Activated CD4-positive, alpha-beta T cell treated with anti-CD3 and anti-CD28 coated beads, Interleukin-2, amount 10 ng/mL, durations not matched to agents 7 days and 5 days (primary cell): ENCODE measurements around the gene PCDHA1. TPM values are rescaled to one million over a fixed set of nuclear protein-coding genes. Genes with fewer than 3 reads are reported as not detected.

Experiments
- CTCF ChIA-PET: fragments of 350-600 bp; sonication (Branson Sonifier 250); formaldehyde crosslinking; loops from one replicate; lab custom pipeline; 2021; ENCODE audit warnings: antibody characterized with exemption; lab: Charles Lee
- POLR2A ChIA-PET: fragments of 350-600 bp; sonication (Branson Sonifier 250); formaldehyde crosslinking; loops from one replicate; lab custom pipeline; 2021; ENCODE audit warnings: antibody characterized with exemption; lab: Charles Lee
- DNase-seq: peaks from one replicate; pipeline ENCODE4 v3.0.0-alpha.2; 2020
- H3K27ac Mint-ChIP-seq: one replicate; pipeline ENCODE4 v1.8.0; 2021; ENCODE audit warnings: mild to moderate bottlenecking, moderate library complexity, mixed read lengths
- H3K27me3 Mint-ChIP-seq: one replicate; pipeline ENCODE4 v1.8.0; 2021; ENCODE audit warnings: mixed read lengths
- H3K36me3 Mint-ChIP-seq: one replicate; pipeline ENCODE4 v1.8.0; 2021; ENCODE audit warnings: low read depth, mixed read lengths
- H3K4me1 Mint-ChIP-seq: one replicate; pipeline ENCODE4 v1.8.0; 2021; ENCODE audit warnings: mixed read lengths
- H3K4me3 Mint-ChIP-seq: one replicate; pipeline ENCODE4 v1.8.0; 2021; ENCODE audit warnings: mild to moderate bottlenecking, moderate library complexity, mixed read lengths
- H3K9me3 Mint-ChIP-seq: one replicate; pipeline ENCODE4 v1.8.0; 2021; ENCODE audit warnings: mixed read lengths
- total RNA-seq, 2 experiments: library from RNA; stranded (reverse); gene quantifications; one replicate each; pipeline ENCODE4 v1.2.3, GENCODE V29; 2021

The PCDHA1 gene
- total RNA-seq, 2 experiments from 2014 or later, result not detected

- H3K36me3 Mint-ChIP-seq, result no peaks in the 10 kb centered on the region
- ChIA-PET CTCF (no interaction called here), POLR2A (no interaction called here)
- no peak for DNase-seq
- no peaks in the 10 kb centered on the region for H3K9me3 Mint-ChIP-seq
- H3K27ac Mint-ChIP-seq, result no peak overlapping the region
- no peak overlapping the region for H3K4me3 Mint-ChIP-seq
- H3K27me3 Mint-ChIP-seq, result no peaks in the 10 kb centered on the region
- no peaks in the 10 kb centered on the region for H3K4me1 Mint-ChIP-seq
Measured at GRCh38 chr5:140977003-140977402, 191.1 kb downstream of the PCDHA1 start.

- CTCF ChIA-PET, result no interaction called here
- Mint-ChIP-seq H3K4me3 (no peak overlapping the region), H3K27me3 (no peaks in the 10 kb centered on the region), H3K4me1 (no peaks in the 10 kb centered on the region), H3K9me3 (no peaks in the 10 kb centered on the region), H3K36me3 (no peaks in the 10 kb centered on the region), H3K27ac (no peak overlapping the region)
- POLR2A ChIA-PET, result no interaction called here
- no peak for DNase-seq
Measured at GRCh38 chr5:140978260-140978659, 192.3 kb downstream of the PCDHA1 start.

DNA sequence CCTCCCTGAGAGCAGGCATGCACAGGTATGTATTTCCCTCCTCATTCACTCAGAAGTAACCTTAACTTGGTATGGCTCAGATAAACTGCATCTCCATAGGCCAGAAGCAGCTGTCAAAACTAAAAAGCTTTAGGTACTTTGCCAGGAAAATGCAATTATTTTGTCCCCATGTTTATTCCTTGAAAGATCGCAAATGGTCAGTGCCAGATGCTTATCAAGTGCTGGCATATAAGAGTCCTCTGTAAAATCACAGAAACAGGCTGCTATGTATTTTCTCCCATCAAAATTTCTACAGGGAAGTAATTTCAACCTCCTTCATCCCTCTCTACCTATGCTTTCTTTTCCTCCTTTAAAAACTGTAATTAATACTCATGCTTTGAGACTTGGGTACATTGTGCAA is 193.0 kb downstream of the PCDHA1 start:
- H3K4me1 Mint-ChIP-seq, result no peaks in the 10 kb centered on the region
- no peak for DNase-seq
- CTCF ChIA-PET, result no interaction called here
- no peaks in the 10 kb centered on the region for H3K27me3 Mint-ChIP-seq
- H3K36me3 Mint-ChIP-seq, result no peaks in the 10 kb centered on the region
- no peak overlapping the region for H3K27ac Mint-ChIP-seq
- H3K4me3 Mint-ChIP-seq, result no peak overlapping the region
- POLR2A ChIA-PET, result no interaction called here
- no peaks in the 10 kb centered on the region for H3K9me3 Mint-ChIP-seq

DNA sequence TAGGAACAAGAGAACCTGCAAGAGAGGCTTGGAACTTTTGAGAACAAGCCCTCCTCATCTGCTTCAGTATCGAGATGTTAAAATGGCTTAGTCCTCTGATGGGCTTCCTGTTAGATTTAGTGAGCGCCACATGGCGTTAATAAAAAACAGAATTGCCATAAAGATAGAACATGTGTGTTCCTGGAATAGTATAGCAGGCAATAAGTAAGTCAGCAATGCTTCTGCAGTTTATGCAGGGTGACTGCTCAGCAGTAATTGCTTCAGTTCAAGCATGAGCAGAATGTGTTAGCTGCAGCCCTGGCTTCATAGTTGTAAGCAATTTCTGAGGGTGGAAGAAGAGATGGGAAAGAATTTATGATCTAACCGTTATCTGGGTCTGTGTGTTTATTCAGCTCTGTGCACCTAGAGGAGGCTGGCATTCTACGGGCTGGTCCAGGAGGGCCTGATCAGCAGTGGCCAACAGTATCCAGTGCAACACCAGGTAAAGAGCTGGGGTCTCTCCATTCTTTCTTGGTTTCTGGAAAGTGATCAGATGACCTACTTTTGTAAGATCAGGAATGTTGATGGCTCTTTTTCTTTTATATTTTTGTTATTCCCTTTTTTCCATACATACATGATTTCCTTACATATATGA is 196.3 kb downstream of the PCDHA1 start:
- Mint-ChIP-seq H3K4me1 (no peaks in the 10 kb centered on the region), H3K4me3 (no peak overlapping the region), H3K27ac (no peak overlapping the region), H3K36me3 (no peaks in the 10 kb centered on the region), H3K9me3 (no peaks in the 10 kb centered on the region), H3K27me3 (no peaks in the 10 kb centered on the region)
- ChIA-PET POLR2A (no interaction called here), CTCF (no interaction called here)
- DNase-seq, result no peak

GRCh38 chr5:140986117-140986521 is 200.2 kb downstream of the PCDHA1 start:
- H3K36me3 Mint-ChIP-seq, result no peaks in the 10 kb centered on the region
- no peak for DNase-seq
- ChIA-PET CTCF (no interaction called here), POLR2A (no interaction called here)
- H3K27me3 Mint-ChIP-seq, result no peaks in the 10 kb centered on the region
- H3K9me3 Mint-ChIP-seq, result no peaks in the 10 kb centered on the region
- H3K4me3 Mint-ChIP-seq, result no peak overlapping the region
- no peaks in the 10 kb centered on the region for H3K4me1 Mint-ChIP-seq
- H3K27ac Mint-ChIP-seq, result no peak overlapping the region

DNA sequence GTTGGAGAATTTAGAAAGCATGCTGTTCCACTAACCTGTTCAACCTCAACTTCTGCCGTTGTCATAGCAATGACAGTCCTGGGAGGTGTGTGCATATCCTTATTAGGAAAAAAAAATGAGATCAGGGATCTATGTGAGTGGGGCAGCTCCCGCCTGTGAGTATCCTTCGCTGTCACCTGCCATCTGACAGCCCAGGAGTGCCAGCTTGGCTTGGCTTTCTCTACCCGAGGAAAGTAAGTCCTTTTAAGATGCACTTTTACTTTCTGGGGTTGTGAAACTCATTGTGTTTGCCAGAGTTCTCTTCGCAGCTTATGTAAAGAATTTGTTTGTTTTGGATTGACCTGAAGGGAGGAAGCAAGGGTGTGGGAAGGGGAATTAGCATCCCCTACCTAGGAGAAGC is 202.2 kb downstream of the PCDHA1 start:
- CTCF ChIA-PET, result no interaction called here
- Mint-ChIP-seq H3K4me1 (no peaks in the 10 kb centered on the region), H3K36me3 (no peaks in the 10 kb centered on the region), H3K27ac (no peak overlapping the region), H3K4me3 (no peak overlapping the region), H3K9me3 (no peaks in the 10 kb centered on the region), H3K27me3 (no peaks in the 10 kb centered on the region)
- POLR2A ChIA-PET, result no interaction called here
- DNase-seq, result no peak

GRCh38 chr5:140988608-140989007 is 202.7 kb downstream of the PCDHA1 start:
- POLR2A ChIA-PET, result no interaction called here
- no peak overlapping the region for H3K27ac Mint-ChIP-seq
- H3K4me1 Mint-ChIP-seq, result no peaks in the 10 kb centered on the region
- DNase-seq, result no peak
- no peaks in the 10 kb centered on the region for H3K36me3 Mint-ChIP-seq
- H3K27me3 Mint-ChIP-seq, result no peaks in the 10 kb centered on the region
- CTCF ChIA-PET, result no interaction called here
- no peak overlapping the region for H3K4me3 Mint-ChIP-seq
- no peaks in the 10 kb centered on the region for H3K9me3 Mint-ChIP-seq

DNA sequence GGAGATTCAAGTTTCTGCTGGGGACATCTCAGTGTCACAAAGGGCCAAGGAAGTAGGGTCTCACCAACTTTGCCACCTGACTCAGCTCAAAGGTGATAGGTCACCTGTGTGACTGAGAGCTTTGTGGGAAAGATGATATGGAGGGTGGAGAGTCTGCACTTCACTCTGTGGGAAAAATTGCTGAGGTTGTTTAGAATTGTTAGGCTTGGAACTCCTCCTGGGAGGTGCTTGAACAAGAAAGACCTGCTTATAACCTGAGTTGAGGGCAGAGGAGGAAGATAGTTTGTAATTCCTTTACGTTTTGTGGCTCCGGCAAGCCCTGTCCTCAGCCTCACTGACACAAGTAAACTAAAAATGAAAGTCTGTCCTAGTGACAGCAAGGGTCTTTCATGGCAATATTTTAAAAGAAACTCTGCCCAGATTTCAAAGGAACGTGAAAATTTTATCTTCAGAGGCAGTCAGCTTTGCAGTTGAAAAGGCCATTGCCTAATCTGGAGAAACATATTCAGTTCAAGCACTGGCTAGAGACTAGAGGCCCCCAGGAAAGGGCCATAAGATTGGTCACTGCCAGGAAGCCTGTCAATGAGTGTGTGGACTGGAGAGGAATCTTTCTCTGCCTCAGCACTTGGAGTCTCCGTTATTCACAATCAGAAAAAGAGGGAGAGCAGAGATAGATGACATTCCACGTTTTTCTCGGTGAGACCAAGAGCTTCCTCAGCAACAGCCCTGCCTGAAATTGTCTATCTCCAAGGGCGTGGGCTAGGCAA is 203.5 kb downstream of the PCDHA1 start:
- no peak overlapping the region for H3K27ac Mint-ChIP-seq
- H3K27me3 Mint-ChIP-seq, result no peaks in the 10 kb centered on the region
- no peaks in the 10 kb centered on the region for H3K4me1 Mint-ChIP-seq
- ChIA-PET CTCF (no interaction called here), POLR2A (no interaction called here)
- no peaks in the 10 kb centered on the region for H3K36me3 Mint-ChIP-seq
- no peak for DNase-seq
- no peak overlapping the region for H3K4me3 Mint-ChIP-seq
- H3K9me3 Mint-ChIP-seq, result no peaks in the 10 kb centered on the region

DNA sequence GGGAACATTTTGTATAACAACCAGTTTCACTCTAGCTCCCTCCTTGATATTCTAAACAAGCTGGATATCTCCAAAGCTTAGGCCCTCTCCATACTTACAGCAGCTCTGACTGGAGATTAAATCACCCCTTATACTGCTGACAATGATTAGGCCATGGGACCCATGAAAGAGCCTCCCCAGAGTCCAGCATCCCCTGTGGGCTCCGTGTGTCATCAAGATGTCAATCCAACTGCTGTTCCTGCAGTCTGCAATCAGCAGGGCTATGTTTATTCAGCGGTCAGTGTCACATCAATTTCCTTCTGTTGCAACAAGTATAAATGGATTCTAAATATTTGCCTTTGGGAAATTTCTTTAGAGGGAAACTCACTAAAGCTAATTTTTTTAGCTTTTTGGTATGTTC is 206.9 kb downstream of the PCDHA1 start:
- no peak for DNase-seq
- no peaks in the 10 kb centered on the region for H3K4me1 Mint-ChIP-seq
- H3K4me3 Mint-ChIP-seq, result no peak overlapping the region
- no peaks in the 10 kb centered on the region for H3K36me3 Mint-ChIP-seq
- CTCF ChIA-PET, result interaction anchor here (1.1 kb wide), 1 partner anchor 15 kb away, joined by 3 read pairs; no protein-coding TSS in a partner anchor
- H3K27ac Mint-ChIP-seq, result no peak overlapping the region
- POLR2A ChIA-PET, result no interaction called here
- H3K9me3 Mint-ChIP-seq, result no peaks in the 10 kb centered on the region
- H3K27me3 Mint-ChIP-seq, result peaks cover under 1% of the 10 kb centered on the region

- CTCF ChIA-PET, result no interaction called here
- Mint-ChIP-seq H3K4me1 (no peaks in the 10 kb centered on the region), H3K9me3 (no peaks in the 10 kb centered on the region), H3K36me3 (no peaks in the 10 kb centered on the region), H3K4me3 (no peak overlapping the region), H3K27ac (no peak overlapping the region), H3K27me3 (peaks cover 2% of the 10 kb centered on the region)
- DNase-seq, result no peak
- POLR2A ChIA-PET, result no interaction called here
Measured at GRCh38 chr5:140996060-140996459, 210.1 kb downstream of the PCDHA1 start.

- H3K27me3 Mint-ChIP-seq, result peaks cover 19% of the 10 kb centered on the region
- H3K4me3 Mint-ChIP-seq, result no peak overlapping the region
- POLR2A ChIA-PET, result no interaction called here
- no peak overlapping the region for H3K27ac Mint-ChIP-seq
- H3K4me1 Mint-ChIP-seq, result no peaks in the 10 kb centered on the region
- H3K36me3 Mint-ChIP-seq, result no peaks in the 10 kb centered on the region
- no peak for DNase-seq
- peaks cover 3% of the 10 kb centered on the region for H3K9me3 Mint-ChIP-seq
- CTCF ChIA-PET, result no interaction called here
Measured at GRCh38 chr5:140998921-140999410, 213.0 kb downstream of the PCDHA1 start.

DNA sequence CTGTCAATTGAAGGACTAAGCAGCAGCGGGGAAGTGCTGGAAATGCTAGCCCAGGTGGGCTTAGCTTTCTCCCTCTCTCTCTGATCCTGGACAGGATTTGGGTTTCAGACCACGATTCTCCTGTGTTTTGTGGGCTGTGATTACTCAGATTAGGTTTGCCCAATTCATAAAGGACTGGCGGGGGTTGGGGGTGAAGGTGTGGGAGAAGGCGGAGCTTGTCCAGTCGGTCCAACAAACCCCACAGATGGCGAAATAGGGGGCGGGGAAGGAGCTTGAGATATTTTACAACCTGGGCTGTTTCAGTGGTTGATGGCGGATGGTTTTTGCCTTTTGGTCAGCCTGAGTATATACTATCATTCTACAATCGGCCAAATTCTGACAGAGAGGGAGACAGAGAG is 215.5 kb downstream of the PCDHA1 start:
- Mint-ChIP-seq H3K4me3 (no peak overlapping the region), H3K9me3 (peaks cover 3% of the 10 kb centered on the region), H3K36me3 (no peaks in the 10 kb centered on the region), H3K27me3 (peaks cover 19% of the 10 kb centered on the region), H3K4me1 (no peaks in the 10 kb centered on the region), H3K27ac (no peak overlapping the region)
- ChIA-PET POLR2A (no interaction called here), CTCF (interaction anchor here (0.7 kb wide), 1 partner anchor 38 kb away, joined by 3 read pairs; no protein-coding TSS in a partner anchor)
- DNase-seq, result no peak

DNA sequence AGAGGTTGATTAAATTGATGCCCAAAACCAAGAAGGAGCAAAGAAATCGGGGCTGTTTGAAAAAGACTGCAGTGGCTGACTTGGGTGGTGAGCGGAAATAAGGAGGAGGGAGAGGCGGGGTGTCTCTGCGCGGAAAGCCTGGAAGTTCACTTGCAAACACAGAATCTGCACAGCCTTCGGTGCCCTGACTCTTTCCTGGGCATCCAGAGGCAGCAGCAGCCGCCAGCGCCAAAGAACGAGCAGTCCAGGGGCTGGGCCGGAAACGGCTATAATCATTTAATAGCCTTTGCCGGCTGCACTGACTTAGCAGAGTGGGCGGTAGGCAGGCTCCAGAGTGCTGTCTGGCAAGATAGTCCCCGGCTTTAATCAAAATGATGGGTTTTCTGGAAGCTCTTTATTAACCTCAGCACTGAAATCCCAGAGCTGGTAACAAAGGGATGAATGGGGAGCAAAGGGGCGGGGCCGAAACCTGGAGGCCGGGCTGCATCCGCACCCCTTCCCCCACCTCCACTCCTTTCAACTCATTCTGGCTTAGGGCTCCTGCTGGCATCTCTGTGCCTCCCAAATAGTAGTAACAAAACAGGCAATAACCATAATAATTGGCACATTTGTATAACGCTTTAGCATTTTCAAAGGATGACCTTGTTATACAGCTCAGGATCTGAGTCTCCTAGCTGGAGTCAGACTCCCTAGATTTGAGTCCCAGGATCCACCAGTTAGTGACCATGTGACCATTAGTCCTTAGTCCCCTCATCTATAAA is 216.1 kb downstream of the PCDHA1 start:
- CTCF ChIA-PET, result no interaction called here
- Mint-ChIP-seq H3K9me3 (peaks cover 3% of the 10 kb centered on the region), H3K36me3 (no peaks in the 10 kb centered on the region), H3K27ac (no peak overlapping the region), H3K4me1 (no peaks in the 10 kb centered on the region), H3K4me3 (no peak overlapping the region), H3K27me3 (peaks cover 19% of the 10 kb centered on the region)
- POLR2A ChIA-PET, result no interaction called here
- DNase-seq, result no peak
